COLO829 (cell line): Measurements from ENCODE around the gene DAND5.

ENCODE experiments used
- DNase-seq: peaks from one replicate; pipeline ENCODE4 v3.0.0; 2012; ENCODE audit warnings: low spot score

The DAND5 gene

GRCh38 chr19:12994701-12995595 is 25.6 kb downstream of the DAND5 start, which contains the start of gene NFIX:
NFIX (plus strand) TSS chr19:12995475; CDS start chr19:12995838, 363 bp downstream.
- no peak for DNase-seq

- no peak for DNase-seq
These were observed 26.4 kb downstream of the DAND5 start for GRCh38 chr19:12995596-12996405.

GRCh38 chr19:12996406-12997094 is 27.2 kb downstream of the DAND5 start:
- no peak for DNase-seq

GRCh38 chr19:12997179-12997966 is 28.0 kb downstream of the DAND5 start:
- DNase-seq = no peak

- DNase-seq = no peak
These were observed 28.9 kb downstream of the DAND5 start for GRCh38 chr19:12997967-12998940.

- no peak for DNase-seq
These were observed 31.8 kb downstream of the DAND5 start for GRCh38 chr19:13001166-13001501.

- no peak for DNase-seq
These were observed 32.3 kb downstream of the DAND5 start for GRCh38 chr19:13001502-13002165.

- DNase-seq = no peak
These were observed 33.0 kb downstream of the DAND5 start for GRCh38 chr19:13002166-13002898.

GRCh38 chr19:13003081-13003480 is 33.7 kb downstream of the DAND5 start:
- DNase-seq = no peak

GRCh38 chr19:13004273-13004672 is 34.9 kb downstream of the DAND5 start:
- DNase-seq = no peak

- no peak for DNase-seq
These were observed 35.9 kb downstream of the DAND5 start for GRCh38 chr19:13005253-13005652.

- no peak for DNase-seq
These were observed 36.5 kb downstream of the DAND5 start for GRCh38 chr19:13005861-13006370.

GRCh38 chr19:13006431-13007281 is 37.3 kb downstream of the DAND5 start:
- no peak for DNase-seq

- no peak for DNase-seq
These were observed 38.1 kb downstream of the DAND5 start for GRCh38 chr19:13007292-13008045.

GRCh38 chr19:13008926-13009787 is 39.8 kb downstream of the DAND5 start:
- DNase-seq = no peak
